SK-N-SH (cell line): Measurements from ENCODE around the gene TRIM68. TPM values are rescaled to one million over a fixed set of nuclear protein-coding genes. Genes with fewer than 3 reads are reported as not detected.

Source experiments
- CTCF ChIA-PET: fragments of 300-600, 350-600 bp; formaldehyde crosslinking; extraction: SDS; loops from one replicate; lab custom pipeline; 2021; lab: Yijun Ruan, JAX
- POLR2A ChIA-PET: fragments of 350-600 bp; sonication (Branson Sonifier 250); formaldehyde crosslinking; extraction: SDS; loops from one replicate; lab custom pipeline; 2020; ENCODE audit warnings: antibody characterized with exemption, inconsistent platforms; lab: Yijun Ruan, JAX
- DNase-seq: peaks from one replicate; pipeline ENCODE4 v3.0.0; 2012
- H2AFZ ChIP-seq: fragments of 200-600 bp; sonication (generic); 2 replicates; pipeline ENCODE4 v1.8.1; 2016; ENCODE audit warnings: antibody characterized with exemption, mild to moderate bottlenecking, low read depth
- H3F3A ChIP-seq: fragments of 200-600 bp; sonication (generic); replicated peaks from 2 replicates; pipeline ENCODE3; 2016; ENCODE audit warnings: antibody characterized with exemption, mild to moderate bottlenecking; ENCODE audit not compliant: insufficient read depth
- H3K27ac ChIP-seq, 2 experiments: fragments of 200-500 bp in 1 of 2; fragments of 200-600 bp in 1 of 2; sonication (Bioruptor generic) in 1 of 2; sonication (generic), shearing (Covaris generic) in 1 of 2; 2 replicates each; pipeline versions ENCODE4 v1.5.1 to v1.6.1; 2014 to 2016; ENCODE audit warnings: low read depth in 2 of 2, inconsistent platforms in 1 of 2, low read length in 1 of 2, mild to moderate bottlenecking in 1 of 2, mixed read lengths in 1 of 2
- H3K27me3 ChIP-seq: fragments of 200-600 bp; sonication (generic), shearing (Covaris generic); 2 replicates; pipeline ENCODE4 v1.6.1; 2016; ENCODE audit warnings: mixed run types; ENCODE audit not compliant: insufficient read depth
- H3K36me3 ChIP-seq, 2 experiments: fragments of 200-500 bp in 1 of 2; fragments of 200-600 bp in 1 of 2; sonication (Bioruptor generic) in 1 of 2; sonication (generic) in 1 of 2; replicated peaks in 1 of 2; 2 replicates each; pipeline versions ENCODE3 to v1.5.1; 2014 to 2016; ENCODE audit warnings: low read length in 1 of 2, mild to moderate bottlenecking in 1 of 2; ENCODE audit not compliant: insufficient read depth in 2 of 2, control insufficient read depth in 1 of 2
- H3K4me1 ChIP-seq, 2 experiments: fragments of 200-500 bp in 1 of 2; fragments of 200-600 bp in 1 of 2; sonication (Bioruptor generic) in 1 of 2; sonication (generic), shearing (Covaris generic) in 1 of 2; 2 replicates each; pipeline versions ENCODE4 v1.5.1 to v1.6.1; 2014 to 2016; ENCODE audit warnings: low read depth in 1 of 2, low read length in 1 of 2, mixed run types in 1 of 2; ENCODE audit not compliant: insufficient read depth in 2 of 2, control insufficient read depth in 1 of 2
- H3K4me2 ChIP-seq: fragments of 200-600 bp; sonication (generic), shearing (Covaris generic); 2 replicates; pipeline ENCODE4 v1.6.1; 2017; ENCODE audit warnings: mixed run types
- H3K4me3 ChIP-seq, 2 experiments: fragments of 200-500 bp in 1 of 2; fragments of 200-600 bp in 1 of 2; sonication (Bioruptor generic) in 1 of 2; sonication (generic), shearing (Covaris generic) in 1 of 2; 2 replicates each; pipeline versions ENCODE4 v1.5.1 to v1.8.1; 2014 to 2016; ENCODE audit warnings: low read depth in 2 of 2, inconsistent platforms in 1 of 2, low read length in 1 of 2, mild to moderate bottlenecking in 1 of 2, mixed read lengths in 1 of 2, moderate library complexity in 1 of 2
- H3K79me2 ChIP-seq: fragments of 200-600 bp; sonication (generic); 2 replicates; pipeline ENCODE4 v1.8.1; 2017; ENCODE audit warnings: mild to moderate bottlenecking; ENCODE audit not compliant: insufficient read depth
- H3K9ac ChIP-seq: fragments of 200-600 bp; sonication (generic); 2 replicates; pipeline ENCODE4 v1.6.1; 2017; ENCODE audit warnings: mixed run types
- H3K9me2 ChIP-seq: fragments of 200-600 bp; sonication (generic); 2 replicates; pipeline ENCODE4 v1.6.1; 2017; ENCODE audit warnings: mixed run types
- H3K9me3 ChIP-seq: fragments of 200-600 bp; sonication (generic); 2 replicates; pipeline ENCODE4 v1.6.1; 2017; ENCODE audit warnings: mixed run types, mild to moderate bottlenecking, moderate library complexity
- H4K20me1 ChIP-seq: fragments of 200-600 bp; sonication (generic); 2 replicates; pipeline ENCODE4 v1.6.1; 2017; ENCODE audit warnings: mild to moderate bottlenecking, mixed run types; ENCODE audit not compliant: insufficient read depth
- CHD2 ChIP-seq: fragments of 150-350 bp; IDR thresholded peaks from 2 replicates; pipeline ENCODE4 v1.6.1; 2018; ENCODE audit warnings: low read length; ENCODE audit not compliant: partially characterized antibody
- CTCF ChIP-seq: fragments of 200-600 bp; sonication (generic); IDR thresholded peaks from 2 replicates; pipeline ENCODE4 v1.6.1; 2017; ENCODE audit warnings: antibody characterized with exemption, mild to moderate bottlenecking, moderate library complexity
- ELF1 ChIP-seq: IDR thresholded peaks from 2 replicates; pipeline ENCODE4 v1.4.0; 2012
- EP300 ChIP-seq, 2 experiments: IDR thresholded peaks; 2 replicates each; pipeline versions ENCODE4 v1.4.0 to v1.6.1; 2012; ENCODE audit warnings: borderline replicate concordance in 1 of 2, low read depth in 1 of 2, low read length in 1 of 2
- EZH2phosphoT487 ChIP-seq: fragments of 200-600 bp; sonication (generic); IDR thresholded peaks from 2 replicates; pipeline ENCODE4 v1.6.1; 2017; ENCODE audit warnings: low read depth, mixed run types, mild to moderate bottlenecking, antibody characterized with exemption, moderate library complexity, borderline replicate concordance
- FOSL2 ChIP-seq: IDR thresholded peaks from 2 replicates; pipeline ENCODE4 v1.4.0; 2012; ENCODE audit warnings: low read depth, mild to moderate bottlenecking, moderate library complexity, borderline replicate concordance
- FOXM1 ChIP-seq: IDR thresholded peaks from 2 replicates; pipeline ENCODE4 v1.4.0; 2012; ENCODE audit warnings: low read depth, mild to moderate bottlenecking
- GABPA ChIP-seq: IDR thresholded peaks from 2 replicates; pipeline ENCODE4 v1.4.0; 2012; ENCODE audit warnings: low read depth, mild to moderate bottlenecking
- IRF3 ChIP-seq: fragments of 150-350 bp; IDR thresholded peaks from 2 replicates; pipeline ENCODE4 v1.6.1; 2016; ENCODE audit warnings: mild to moderate bottlenecking, low read depth, low read length
- MAX ChIP-seq: IDR thresholded peaks from 2 replicates; pipeline ENCODE4 v1.4.0; 2012; ENCODE audit warnings: low read depth
- MEF2A ChIP-seq: IDR thresholded peaks from 2 replicates; pipeline ENCODE4 v1.4.0; 2012; ENCODE audit warnings: low read depth, borderline replicate concordance
- MXI1 ChIP-seq: IDR thresholded peaks from 2 replicates; pipeline ENCODE4 v1.6.1; 2012; ENCODE audit warnings: mild to moderate bottlenecking, low read depth, low read length, improper control_type of control experiment
- NRF1 ChIP-seq: IDR thresholded peaks from 2 replicates; pipeline ENCODE4 v1.6.1; 2012; ENCODE audit warnings: low read depth, mild to moderate bottlenecking, low read length
- POLR2AphosphoS5 ChIP-seq: IDR thresholded peaks from 2 replicates; pipeline ENCODE4 v1.6.1; 2012; ENCODE audit warnings: low read depth, low read length
- RAD21 ChIP-seq: IDR thresholded peaks from 2 replicates; pipeline ENCODE4 v1.6.1; 2012; ENCODE audit warnings: mild to moderate bottlenecking, low read length
- RCOR1 ChIP-seq: fragments of 150-350 bp; IDR thresholded peaks from 2 replicates; pipeline ENCODE4 v1.6.1; 2017; ENCODE audit warnings: antibody characterized with exemption, low read length
- RXRA ChIP-seq: IDR thresholded peaks from 2 replicates; pipeline ENCODE4 v1.4.0; 2012; ENCODE audit warnings: low read depth, mild to moderate bottlenecking, borderline replicate concordance
- SMC3 ChIP-seq: IDR thresholded peaks from 2 replicates; pipeline ENCODE4 v1.6.1; 2012; ENCODE audit warnings: low read depth, low read length, improper control_type of control experiment
- TAF1 ChIP-seq: IDR thresholded peaks from 2 replicates; pipeline ENCODE4 v1.6.1; 2012; ENCODE audit warnings: low read depth, mild to moderate bottlenecking, low read length, moderate library complexity, borderline replicate concordance
- WGBS: methylation state at CpG from one replicate; pipeline ENCODE4 v1.1.6; 2017; ENCODE audit warnings: low lambda C conversion rate; 5-methylcytosine and 5-hydroxymethylcytosine counted together
- polyA plus RNA-seq, 3 experiments: library from polyadenylated mRNA; depleted of rRNA; stranded (reverse); fragments of >200 nt; gene quantifications; 2 replicates each; pipeline ENCODE4 v1.2.3, GENCODE V29; 2012

TRIM68 gene
- polyA plus RNA-seq, 1 of the 3 experiments (the other 2 are of a cell fraction): 4.9 TPM

GRCh38 chr11:4644233-4644632, 36.2 kb upstream of the TRIM68 start:
- Histone ChIP-seq H3K9me2 (no peaks in the 10 kb centered on the region), H3K36me3 (no peaks in the 10 kb centered on the region), H4K20me1 (no peaks in the 10 kb centered on the region), H3K4me2 (no peak overlapping the region), H3K4me1 (peaks cover 0 to 8% of the 10 kb centered on the region in 2 experiments; a peak in 1 of 4 replicates), H3K27me3 (peaks cover 11% of the 10 kb centered on the region), H3K79me2 (no peaks in the 10 kb centered on the region), H3F3A (no peaks in the 10 kb centered on the region), H2AFZ (no peak overlapping the region), H3K4me3 (no peak overlapping the region), H3K9ac (no peak overlapping the region), H3K27ac (no peak overlapping the region), H3K9me3 (no peaks in the 10 kb centered on the region)
- no peak for DNase-seq
- ChIA-PET POLR2A (no interaction called here), CTCF (interaction anchor here (6.2 kb wide), 1 partner anchor 8 kb away, joined by 31 read pairs; the partner anchor contains the start of gene OR51D1)
- WGBS: 5% methylated on average over 4 of the region's 4 CpGs
- TF ChIP-seq MEF2A (no peak), CTCF (no peak), IRF3 (no peak), TAF1 (no peak), SMC3 (no peak), MAX (no peak), EP300 (IDR thresholded peaks at IDR 0.05; ENCODE audit: borderline replicate concordance in 1 of 2, low read depth in 1 of 2, low read length in 1 of 2) (no peak), FOXM1 (no peak), RXRA (no peak), NRF1 (no peak), CHD2 (no peak), RAD21 (no peak), POLR2AphosphoS5 (no peak), GABPA (no peak), EZH2phosphoT487 (no peak), MXI1 (no peak), RCOR1 (no peak), FOSL2 (no peak), ELF1 (no peak)
